Stimulated activated CD4-positive, alpha-beta T cell treated with anti-CD3 and anti-CD28 coated beads, TNF-alpha, amount 100 ng/mL, for 4 hours (primary cell): Measurements from ENCODE around the gene ADGRG7.
"Not testable (repeated sequence)": the region's sequence is repeated elsewhere in the genome, so short reads cannot be mapped to it uniquely, and the experiment has no call there.

Experiments
- DNase-seq, 3 experiments: peaks; one replicate each; pipeline ENCODE4 v3.0.0-alpha.2; 2020; ENCODE audit warnings: low read depth in 3 of 3

The ADGRG7 gene

GRCh38 chr3:100609305-100609704, at the start of gene ADGRG7:
TSS of gene ADGRG7 (plus strand) at chr3:100609601. CDS start at chr3:100609857, 256 bp downstream.
- DNase-seq: no peak

GRCh38 chr3:100560426-100560825, 49.0 kb upstream of the ADGRG7 start:
- DNase-seq: no peak

- DNase-seq: no peak
Measured at GRCh38 chr3:100561459-100562158, 47.8 kb upstream of the ADGRG7 start.

- DNase-seq: no peak
Measured at GRCh38 chr3:100562224-100562857, 47.1 kb upstream of the ADGRG7 start.

- DNase-seq: no peak
Measured at GRCh38 chr3:100563228-100563627, 46.2 kb upstream of the ADGRG7 start.

GRCh38 chr3:100563652-100564211, 45.7 kb upstream of the ADGRG7 start:
- no peak for DNase-seq

GRCh38 chr3:100570811-100571210, 38.6 kb upstream of the ADGRG7 start:
- no peak for DNase-seq

- no peak for DNase-seq
Measured at GRCh38 chr3:100574536-100574935, 34.9 kb upstream of the ADGRG7 start.

GRCh38 chr3:100575704-100576103, 33.7 kb upstream of the ADGRG7 start:
- no peak for DNase-seq

- no peak for DNase-seq
Measured at GRCh38 chr3:100577382-100578008, 31.9 kb upstream of the ADGRG7 start.

- no peak for DNase-seq
Measured at GRCh38 chr3:100578646-100579045, 30.8 kb upstream of the ADGRG7 start.

GRCh38 chr3:100580147-100580546, 29.3 kb upstream of the ADGRG7 start:
- no peak for DNase-seq

GRCh38 chr3:100581650-100582049, 27.8 kb upstream of the ADGRG7 start:
- no peak for DNase-seq

GRCh38 chr3:100582157-100582556, 27.2 kb upstream of the ADGRG7 start:
- DNase-seq: not testable (repeated sequence)

- DNase-seq: no peak
Measured at GRCh38 chr3:100584101-100584660, 25.2 kb upstream of the ADGRG7 start.

- DNase-seq: no peak
Measured at GRCh38 chr3:100586832-100587231, 22.6 kb upstream of the ADGRG7 start.

GRCh38 chr3:100588251-100588650, 21.1 kb upstream of the ADGRG7 start:
- DNase-seq: no peak

GRCh38 chr3:100590114-100590839, 19.1 kb upstream of the ADGRG7 start:
- peak in 2 of 3 experiments; percentile 9 to 42 for DNase-seq

- no peak for DNase-seq
Measured at GRCh38 chr3:100590840-100591147, 18.6 kb upstream of the ADGRG7 start.

- no peak for DNase-seq
Measured at GRCh38 chr3:100591411-100591810, 18.0 kb upstream of the ADGRG7 start.

GRCh38 chr3:100600181-100601042, 9.0 kb upstream of the ADGRG7 start:
- no peak for DNase-seq
